Mucosa of descending colon (tissue), 3 donors: ENCODE measurements around the gene MTAP. TPM values are rescaled to one million over a fixed set of nuclear protein-coding genes. Genes with fewer than 3 reads are reported as not detected.
A peak's percentile ranks its signal among the peaks of the same experiment; 100 is the strongest.

ENCODE experiments used
- ATAC-seq: fragments of 200-7000 bp; cut with Tn5 transposase; one replicate; pipeline ENCODE4 v1.9.1; 2020; ENCODE audit warnings: mild to moderate bottlenecking, moderate library complexity
- DNase-seq, 3 donors: peaks; one replicate each; pipeline ENCODE4 v3.0.0-alpha.2; 2020
- H3K36me3 ChIP-seq: fragments of 200-600 bp; one replicate; pipeline ENCODE4 v1.8.0; 2021; ENCODE audit warnings: low read depth, mild to moderate bottlenecking
- H3K4me1 ChIP-seq: fragments of 200-600 bp; one replicate; pipeline ENCODE4 v1.8.0; 2021; ENCODE audit warnings: low read depth, mild to moderate bottlenecking
- H3K4me3 ChIP-seq: fragments of 200-600 bp; one replicate; pipeline ENCODE4 v1.8.0; 2021; ENCODE audit warnings: mild to moderate bottlenecking
- H3K9me3 ChIP-seq: fragments of 200-600 bp; one replicate; pipeline ENCODE4 v1.8.0; 2021; ENCODE audit warnings: mild to moderate bottlenecking
- intact Hi-C, 2 donors: fragments of 100-400 bp; cut with DNase I in 1 of 2; cut with micrococcal nuclease in 1 of 2; formaldehyde crosslinking; loops; one replicate each; pipeline versions ENCODE4 v1.11.0 to v1.11.1; 2022; cut with DNase I, micrococcal nuclease
- total RNA-seq, 3 donors: library from RNA; stranded (reverse); fragmentation: NEBNext Ultra II Directional in 2 of 3; extraction: Animal tissue kit (Norgen Biotek cat#: 25700) in 2 of 3; gene quantifications; one replicate each; pipeline versions ENCODE4 v1.2.1 to v1.2.4, GENCODE V29; 2021 to 2023
- TF ChIP-seq, protein P1 (sequence below): fragments of 200-600 bp; IDR thresholded peaks from one replicate; pipeline ENCODE4 v1.8.0; 2022; ENCODE audit warnings: antibody characterized with exemption, mild to moderate bottlenecking
- donor health status: DM: no; HTN: no; CAD: no; lungs with moderate emphysema.
- donor health status: DM: no; HTN: no; CAD: no.
- donor health status: DM: no; HTN: yes; CAD: no.

The MTAP gene
- total RNA-seq, 3 donors from 2014 or later = 28.6 to 42.7 (median 32.4) TPM

DNA sequence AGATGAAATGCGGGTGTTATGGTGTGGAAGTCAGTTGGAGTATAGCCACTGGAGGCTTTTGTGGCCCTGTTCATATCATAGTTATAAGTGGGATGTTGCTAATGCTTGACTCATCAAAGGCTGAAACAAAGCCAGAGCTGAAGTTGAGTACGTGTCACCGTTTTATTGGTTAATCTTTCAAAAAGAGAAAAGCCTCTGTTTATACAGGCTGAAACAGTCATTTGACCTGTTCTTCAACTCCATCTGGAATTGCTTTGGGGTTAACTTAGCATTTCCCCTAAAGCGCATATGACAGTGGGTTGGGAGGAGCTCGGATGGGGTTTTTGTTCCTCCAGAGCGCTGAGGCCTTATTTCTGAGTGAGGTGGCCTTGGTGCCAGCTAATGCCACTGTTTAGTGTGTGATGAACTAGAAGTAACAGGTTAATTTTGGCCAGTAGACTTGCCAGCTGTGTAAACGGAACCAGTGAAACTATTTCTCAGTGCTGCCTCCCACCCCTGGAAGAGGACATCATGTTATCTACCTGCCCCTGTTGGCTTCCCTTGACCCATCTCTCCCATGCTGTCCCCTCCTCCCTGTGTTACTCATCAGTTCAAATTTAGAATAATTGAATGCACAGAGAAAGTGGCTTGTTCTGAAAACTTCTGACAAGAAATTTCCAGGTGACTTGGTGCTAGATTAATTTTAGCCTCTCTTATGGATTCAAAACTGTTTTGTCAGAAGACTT lies 34.2 kb downstream of the MTAP start:
- no peaks in the 10 kb centered on the region for H3K4me1 ChIP-seq
- TF ChIP-seq, protein P1, sequence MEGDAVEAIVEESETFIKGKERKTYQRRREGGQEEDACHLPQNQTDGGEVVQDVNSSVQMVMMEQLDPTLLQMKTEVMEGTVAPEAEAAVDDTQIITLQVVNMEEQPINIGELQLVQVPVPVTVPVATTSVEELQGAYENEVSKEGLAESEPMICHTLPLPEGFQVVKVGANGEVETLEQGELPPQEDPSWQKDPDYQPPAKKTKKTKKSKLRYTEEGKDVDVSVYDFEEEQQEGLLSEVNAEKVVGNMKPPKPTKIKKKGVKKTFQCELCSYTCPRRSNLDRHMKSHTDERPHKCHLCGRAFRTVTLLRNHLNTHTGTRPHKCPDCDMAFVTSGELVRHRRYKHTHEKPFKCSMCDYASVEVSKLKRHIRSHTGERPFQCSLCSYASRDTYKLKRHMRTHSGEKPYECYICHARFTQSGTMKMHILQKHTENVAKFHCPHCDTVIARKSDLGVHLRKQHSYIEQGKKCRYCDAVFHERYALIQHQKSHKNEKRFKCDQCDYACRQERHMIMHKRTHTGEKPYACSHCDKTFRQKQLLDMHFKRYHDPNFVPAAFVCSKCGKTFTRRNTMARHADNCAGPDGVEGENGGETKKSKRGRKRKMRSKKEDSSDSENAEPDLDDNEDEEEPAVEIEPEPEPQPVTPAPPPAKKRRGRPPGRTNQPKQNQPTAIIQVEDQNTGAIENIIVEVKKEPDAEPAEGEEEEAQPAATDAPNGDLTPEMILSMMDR = no peak
- H3K4me3 ChIP-seq = no peak overlapping the region
- no peaks in the 10 kb centered on the region for H3K9me3 ChIP-seq
- no peak for DNase-seq
- ATAC-seq = peak; percentile 32
- no peaks in the 10 kb centered on the region for H3K36me3 ChIP-seq
- intact Hi-C loops = no loop called here

DNA sequence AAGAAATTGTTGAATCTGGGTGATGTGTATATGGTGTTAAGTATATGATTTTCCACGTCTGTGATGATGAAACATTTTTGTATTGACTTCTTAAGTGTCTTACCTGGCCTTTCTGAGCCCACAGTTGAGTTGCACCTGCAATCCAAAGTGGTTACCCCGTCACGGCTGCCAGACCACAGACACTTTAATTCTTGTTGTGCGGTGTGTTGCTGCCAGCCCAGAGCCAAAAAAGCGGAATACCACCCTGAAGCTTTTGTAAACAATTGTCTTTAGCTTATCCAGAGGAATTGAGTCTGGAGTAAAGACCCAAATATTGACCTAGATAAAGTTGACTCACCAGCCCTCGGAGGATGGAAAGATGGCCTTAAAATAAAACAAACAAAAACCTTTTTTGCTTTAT lies 35.1 kb downstream of the MTAP start:
- Histone ChIP-seq H3K36me3 (no peaks in the 10 kb centered on the region), H3K4me3 (no peak overlapping the region), H3K9me3 (no peaks in the 10 kb centered on the region), H3K4me1 (no peaks in the 10 kb centered on the region)
- intact Hi-C loops = no loop called here
- no peak for DNase-seq
- ATAC-seq = no peak
- TF ChIP-seq, protein P1 = no peak

DNA sequence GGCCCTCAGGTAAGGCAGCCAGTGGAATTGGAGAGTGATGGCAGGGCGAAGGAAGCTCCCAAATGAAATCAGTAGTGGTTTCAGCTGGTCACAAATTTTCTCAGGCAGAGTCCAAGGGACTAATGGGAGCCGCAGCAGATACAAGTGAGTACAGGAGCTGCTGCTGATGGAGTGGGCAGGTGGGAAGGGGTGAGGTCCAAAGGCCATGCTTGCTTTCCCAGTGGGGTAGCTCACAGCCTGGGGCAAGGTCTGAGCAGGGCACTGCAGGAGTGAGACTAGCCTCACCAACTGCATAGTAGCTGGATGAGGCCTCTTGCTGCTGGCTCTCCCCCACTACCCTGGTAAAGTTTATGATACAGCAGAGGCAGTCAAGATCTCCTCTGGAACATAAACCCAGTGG lies 38.2 kb downstream of the MTAP start:
- peaks cover 8% of the 10 kb centered on the region for H3K9me3 ChIP-seq
- TF ChIP-seq, protein P1 = no peak
- H3K4me3 ChIP-seq = no peak overlapping the region
- ATAC-seq (peak; percentile 13), DNase-seq (no peak)
- intact Hi-C loops = no loop called here
- no peaks in the 10 kb centered on the region for H3K4me1 ChIP-seq
- no peaks in the 10 kb centered on the region for H3K36me3 ChIP-seq

DNA sequence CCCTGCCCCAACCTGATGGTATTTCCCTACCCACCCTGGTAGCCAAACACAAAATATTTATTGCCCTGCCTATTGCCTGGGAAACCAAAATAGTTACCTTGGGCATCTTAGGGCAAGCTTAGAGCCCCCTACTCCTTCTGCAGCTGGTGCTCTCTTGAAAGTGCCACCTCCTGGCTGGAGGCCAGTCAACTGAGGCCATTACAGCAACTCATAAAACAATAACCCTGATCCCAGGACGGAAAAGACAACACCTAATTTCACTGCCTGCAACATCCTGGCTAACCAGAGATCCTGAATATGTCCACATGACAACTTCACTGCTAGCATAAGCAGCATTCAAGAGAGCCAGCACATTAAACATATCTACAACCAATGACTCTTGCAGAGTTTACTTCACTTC lies 38.7 kb downstream of the MTAP start:
- peak; percentile 80 for ATAC-seq
- Histone ChIP-seq H3K9me3 (peaks cover 10% of the 10 kb centered on the region), H3K4me3 (no peak overlapping the region), H3K4me1 (no peaks in the 10 kb centered on the region), H3K36me3 (no peaks in the 10 kb centered on the region)
- intact Hi-C loops = no loop called here
- DNase-seq = peak in 2 of 3 donors; percentile 54 to 70
- TF ChIP-seq, protein P1 = no peak

DNA sequence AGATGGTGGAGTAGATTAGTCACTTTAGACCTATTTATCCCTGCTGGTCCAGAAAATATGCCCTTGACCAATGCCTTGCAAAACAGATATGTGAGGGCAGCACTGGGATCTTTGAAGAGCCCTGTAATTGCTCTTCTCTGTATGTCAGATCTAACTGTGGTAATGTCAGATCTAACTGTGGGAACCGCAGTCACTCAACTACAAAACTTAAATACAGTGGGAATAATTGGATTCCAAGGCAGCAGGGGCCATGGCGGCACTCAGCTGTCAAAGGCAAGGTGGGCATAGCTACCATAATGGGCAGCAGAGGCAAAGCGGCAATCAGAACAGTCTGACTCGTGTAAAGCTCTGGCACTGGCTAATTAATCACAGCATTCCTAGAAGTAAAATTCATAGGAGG lies 46.2 kb downstream of the MTAP start:
- Histone ChIP-seq H3K36me3 (no peaks in the 10 kb centered on the region), H3K4me3 (no peak overlapping the region), H3K4me1 (no peaks in the 10 kb centered on the region), H3K9me3 (peaks cover 32% of the 10 kb centered on the region)
- DNase-seq (no peak), ATAC-seq (no peak)
- intact Hi-C loops = no loop called here
- TF ChIP-seq, protein P1 = no peak
